ENCODE measurements around the gene ADAMTS17.

ADAMTS17 gene

GRCh38 chr15:100247228-100248225 is 94.2 kb downstream of the ADAMTS17 start:
- no peak for TF ChIP-seq CTCF (conservative IDR thresholded peaks at IDR 0.05; ENCODE audit: control insufficient read depth, insufficient read depth, low read depth, low read length)
- DNase-seq (ENCODE audit: low read depth), result no peak
- H3K4me3 ChIP-seq (ENCODE audit: control insufficient read depth, low read depth, low read length), result no peak overlapping the region

- DNase-seq (ENCODE audit: low read depth), result no peak
- no peak overlapping the region for H3K4me3 ChIP-seq (ENCODE audit: control insufficient read depth, low read depth, low read length)
- TF ChIP-seq CTCF (conservative IDR thresholded peaks at IDR 0.05; ENCODE audit: control insufficient read depth, insufficient read depth, low read depth, low read length), result no peak
Observed at GRCh38 chr15:100245855-100246254, 95.9 kb downstream of the ADAMTS17 start.

GRCh38 chr15:100245487-100245820 is 96.3 kb downstream of the ADAMTS17 start:
- no peak overlapping the region for H3K4me3 ChIP-seq (ENCODE audit: control insufficient read depth, low read depth, low read length)
- TF ChIP-seq CTCF (conservative IDR thresholded peaks at IDR 0.05; ENCODE audit: control insufficient read depth, insufficient read depth, low read depth, low read length), result no peak
- DNase-seq (ENCODE audit: low read depth), result no peak

GRCh38 chr15:100244796-100245486 is 96.8 kb downstream of the ADAMTS17 start:
- H3K4me3 ChIP-seq (ENCODE audit: control insufficient read depth, low read depth, low read length), result no peak overlapping the region
- DNase-seq (ENCODE audit: low read depth), result no peak
- no peak for TF ChIP-seq CTCF (conservative IDR thresholded peaks at IDR 0.05; ENCODE audit: control insufficient read depth, insufficient read depth, low read depth, low read length)

- DNase-seq (ENCODE audit: low read depth), result no peak
- no peak overlapping the region for H3K4me3 ChIP-seq (ENCODE audit: control insufficient read depth, low read depth, low read length)
- no peak for TF ChIP-seq CTCF (conservative IDR thresholded peaks at IDR 0.05; ENCODE audit: control insufficient read depth, insufficient read depth, low read depth, low read length)
Observed at GRCh38 chr15:100242989-100243388, 98.8 kb downstream of the ADAMTS17 start.

- no peak overlapping the region for H3K4me3 ChIP-seq (ENCODE audit: control insufficient read depth, low read depth, low read length)
- TF ChIP-seq CTCF (conservative IDR thresholded peaks at IDR 0.05; ENCODE audit: control insufficient read depth, insufficient read depth, low read depth, low read length), result no peak
- peak; percentile 50 for DNase-seq (ENCODE audit: low read depth)
Observed at GRCh38 chr15:100241572-100242482, 99.9 kb downstream of the ADAMTS17 start.

Measured in fibroblast of mammary gland (primary cell).